Forelimb muscle (tissue), 1 donor: Measurements from ENCODE around the gene PRRT2. TPM values are rescaled to one million over a fixed set of nuclear protein-coding genes. Genes with fewer than 3 reads are reported as not detected.
A peak's percentile ranks its signal among the peaks of the same experiment; 100 is the strongest.
"Not testable (repeated sequence)": the region's sequence is repeated elsewhere in the genome, so short reads cannot be mapped to it uniquely, and the experiment has no call there.

Source experiments
- DNase-seq: peaks from one replicate; pipeline ENCODE4 v3.0.0-alpha.2; 2013; ENCODE audit warnings: low read depth
- polyA plus RNA-seq: library from polyadenylated mRNA; unstranded; fragments of 120-200 nt; gene quantifications from one replicate; pipeline ENCODE4 v1.2.1, GENCODE V29; 2013; ENCODE audit not compliant: insufficient read length

Gene PRRT2
- 14.4 TPM for polyA plus RNA-seq

- DNase-seq = no peak
These were observed at the start of gene PRRT2 for GRCh38 chr16:29811896-29812665. Gene PRRT2 (plus strand): TSS chr16:29812193. CDS start chr16:29813055, 862 bp downstream.

- DNase-seq = no peak
These were observed 48.7 kb upstream of the PRRT2 start for GRCh38 chr16:29763326-29763725.

GRCh38 chr16:29765167-29766032, 46.6 kb upstream of the PRRT2 start:
- no peak for DNase-seq

- DNase-seq = no peak
These were observed 45.4 kb upstream of the PRRT2 start for GRCh38 chr16:29766571-29766970.

GRCh38 chr16:29767062-29767461, 44.9 kb upstream of the PRRT2 start:
- no peak for DNase-seq

- no peak for DNase-seq
These were observed 42.5 kb upstream of the PRRT2 start for GRCh38 chr16:29769507-29769906.

- DNase-seq = no peak
These were observed 41.6 kb upstream of the PRRT2 start for GRCh38 chr16:29770250-29770929.

GRCh38 chr16:29772330-29772729, 39.7 kb upstream of the PRRT2 start:
- not testable (repeated sequence) for DNase-seq

- no peak for DNase-seq
These were observed 37.3 kb upstream of the PRRT2 start for GRCh38 chr16:29774730-29775129.

- DNase-seq = no peak
These were observed 36.1 kb upstream of the PRRT2 start for GRCh38 chr16:29775742-29776408.

GRCh38 chr16:29777576-29778350, 34.2 kb upstream of the PRRT2 start, which contains the start of gene ZG16:
Gene ZG16 (plus strand): TSS chr16:29778256. CDS start chr16:29779267, 1,011 bp downstream.
- DNase-seq = no peak

GRCh38 chr16:29779474-29779873, 32.5 kb upstream of the PRRT2 start:
- no peak for DNase-seq

GRCh38 chr16:29783094-29783953, 28.7 kb upstream of the PRRT2 start:
- not testable (repeated sequence) for DNase-seq

GRCh38 chr16:29784157-29784556, 27.8 kb upstream of the PRRT2 start:
- DNase-seq = no peak

- DNase-seq = no peak
These were observed 27.0 kb upstream of the PRRT2 start for GRCh38 chr16:29784901-29785500.

- DNase-seq = not testable (repeated sequence)
These were observed 24.8 kb upstream of the PRRT2 start for GRCh38 chr16:29787155-29787554.

GRCh38 chr16:29789775-29790182, 22.2 kb upstream of the PRRT2 start:
- no peak for DNase-seq

- DNase-seq = peak; percentile 97
These were observed 21.6 kb upstream of the PRRT2 start, which contains the start of gene KIF22 for GRCh38 chr16:29790183-29790948. Gene KIF22 (plus strand): TSS chr16:29790751. CDS start chr16:29790760, 9 bp downstream.
